HG02840 (cell line): ENCODE data around the gene STXBP2.

Source experiments
- ATAC-seq: cut with Tn5 transposase; IDR thresholded peaks from one replicate; pipeline ENCODE4 v1.9.1; 2021; ENCODE audit warnings: mild to moderate bottlenecking, moderate library complexity, moderate number of reproducible peaks; ENCODE audit not compliant: unreplicated experiment, low FRiP score

STXBP2 gene

GRCh38 chr19:7612282-7613274 lies 24.3 kb upstream of the STXBP2 start:
- ATAC-seq, result no peak

- ATAC-seq, result no peak
These were observed 21.8 kb upstream of the STXBP2 start for GRCh38 chr19:7614859-7615741.

- ATAC-seq, result no peak
These were observed 19.7 kb upstream of the STXBP2 start for GRCh38 chr19:7617172-7617571.

GRCh38 chr19:7617735-7618134 lies 19.2 kb upstream of the STXBP2 start:
- ATAC-seq, result no peak

GRCh38 chr19:7618348-7618747 lies 18.6 kb upstream of the STXBP2 start:
- no peak for ATAC-seq

- no peak for ATAC-seq
These were observed 18.0 kb upstream of the STXBP2 start for GRCh38 chr19:7618771-7619510.

GRCh38 chr19:7619671-7620441 lies 17.1 kb upstream of the STXBP2 start:
- ATAC-seq, result no peak

- no peak for ATAC-seq
These were observed 16.2 kb upstream of the STXBP2 start for GRCh38 chr19:7620442-7621412.

- ATAC-seq, result no peak
These were observed 13.8 kb upstream of the STXBP2 start for GRCh38 chr19:7622933-7623685.

GRCh38 chr19:7623725-7624603 lies 12.9 kb upstream of the STXBP2 start:
- ATAC-seq, result no peak

GRCh38 chr19:7624810-7625209 lies 12.1 kb upstream of the STXBP2 start:
- no peak for ATAC-seq

GRCh38 chr19:7625763-7626372 lies 11.0 kb upstream of the STXBP2 start:
- ATAC-seq, result no peak

- ATAC-seq, result no peak
These were observed 9.7 kb upstream of the STXBP2 start for GRCh38 chr19:7627166-7627565.

GRCh38 chr19:7628589-7629311 lies 8.2 kb upstream of the STXBP2 start:
- ATAC-seq, result no peak

- peak; percentile 92 for ATAC-seq
These were observed 7.4 kb upstream of the STXBP2 start, which contains the start of the genes PET100 and XAB2 for GRCh38 chr19:7629347-7630054. TSS of gene PET100 (plus strand) at chr19:7629793. CDS start at chr19:7629834, 41 bp downstream. TSS of gene XAB2 (minus strand) at chr19:7629545. CDS start at chr19:7629527, 18 bp downstream.
